ENCODE measurements around the gene HAND1.

Gene HAND1

GRCh38 chr5:154477382-154478223 is 424 bp downstream of the HAND1 start:
- Mint-ChIP-seq H3K9me3 (ENCODE audit: low read depth) (no peaks in the 10 kb centered on the region), H3K4me1 (ENCODE audit: low read depth) (peaks cover 57% of the 10 kb centered on the region), H3K4me3 (peak overlapping the region; percentile 67), H3K27ac (no peak overlapping the region), H3K27me3 (peaks cover 60% of the 10 kb centered on the region), H3K36me3 (no peaks in the 10 kb centered on the region)

GRCh38 chr5:154476354-154477205 is 1.4 kb downstream of the HAND1 start:
- Mint-ChIP-seq H3K4me1 (ENCODE audit: low read depth) (peaks cover 59% of the 10 kb centered on the region), H3K9me3 (ENCODE audit: low read depth) (no peaks in the 10 kb centered on the region), H3K36me3 (no peaks in the 10 kb centered on the region), H3K27ac (no peak overlapping the region), H3K4me3 (peak overlapping the region; percentile 67), H3K27me3 (peaks cover 61% of the 10 kb centered on the region)

- H3K27me3 Mint-ChIP-seq, result peaks cover 63% of the 10 kb centered on the region
- peaks cover 67% of the 10 kb centered on the region for H3K4me1 Mint-ChIP-seq (ENCODE audit: low read depth)
- peak overlapping the region; percentile 68 for H3K4me3 Mint-ChIP-seq
- no peaks in the 10 kb centered on the region for H3K36me3 Mint-ChIP-seq
- no peaks in the 10 kb centered on the region for H3K9me3 Mint-ChIP-seq (ENCODE audit: low read depth)
- no peak overlapping the region for H3K27ac Mint-ChIP-seq
Observed at GRCh38 chr5:154475591-154476353, 2.3 kb downstream of the HAND1 start.

DNA sequence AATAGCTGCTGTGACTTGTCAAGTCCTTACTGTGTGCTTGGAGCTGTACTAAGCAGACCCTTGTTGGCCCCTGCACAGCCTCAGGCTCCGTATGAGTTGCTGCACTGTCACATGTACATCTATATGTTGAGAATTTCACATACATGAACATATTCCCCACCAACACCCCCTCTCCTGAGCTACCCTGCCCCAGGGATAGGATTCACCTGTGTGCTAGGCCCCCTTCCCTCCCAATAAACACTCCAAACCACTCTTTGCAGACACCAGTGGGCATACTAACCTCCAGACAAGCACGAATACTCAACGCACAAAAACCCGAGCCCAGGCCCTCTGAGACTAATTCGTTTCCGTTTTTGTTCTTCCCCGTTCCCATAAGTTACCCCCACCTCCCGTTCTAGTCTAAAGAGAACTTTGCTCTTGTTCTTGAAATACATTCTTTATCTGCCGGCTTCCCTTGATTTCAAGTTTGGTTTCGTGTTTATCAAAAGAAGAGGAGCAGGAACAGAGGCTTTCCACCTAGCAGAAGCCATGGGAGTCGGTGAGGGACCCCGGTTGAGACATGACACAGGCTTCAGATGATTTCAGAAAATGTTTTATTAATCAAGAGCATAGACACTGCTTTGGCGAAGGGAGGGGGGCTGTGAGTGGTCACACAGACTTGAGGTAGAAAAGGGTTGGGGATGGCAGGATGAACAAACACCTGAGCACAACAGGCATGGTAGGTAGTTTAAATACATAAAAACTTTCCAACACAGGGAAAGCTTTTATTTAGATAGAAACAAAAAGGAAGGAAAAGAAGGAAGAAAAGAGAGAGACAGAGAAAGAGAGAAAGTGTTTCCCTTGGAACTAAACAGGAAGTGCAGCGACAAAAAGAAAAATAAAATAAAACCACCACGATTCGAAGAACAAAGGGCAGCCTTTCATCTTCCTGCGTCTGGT is 3.4 kb downstream of the HAND1 start:
- Mint-ChIP-seq H3K4me1 (ENCODE audit: low read depth) (peaks cover 62% of the 10 kb centered on the region), H3K36me3 (no peaks in the 10 kb centered on the region), H3K27ac (peak overlapping the region; percentile 9), H3K9me3 (ENCODE audit: low read depth) (no peaks in the 10 kb centered on the region), H3K4me3 (peak overlapping the region; percentile 68), H3K27me3 (peaks cover 61% of the 10 kb centered on the region)

DNA sequence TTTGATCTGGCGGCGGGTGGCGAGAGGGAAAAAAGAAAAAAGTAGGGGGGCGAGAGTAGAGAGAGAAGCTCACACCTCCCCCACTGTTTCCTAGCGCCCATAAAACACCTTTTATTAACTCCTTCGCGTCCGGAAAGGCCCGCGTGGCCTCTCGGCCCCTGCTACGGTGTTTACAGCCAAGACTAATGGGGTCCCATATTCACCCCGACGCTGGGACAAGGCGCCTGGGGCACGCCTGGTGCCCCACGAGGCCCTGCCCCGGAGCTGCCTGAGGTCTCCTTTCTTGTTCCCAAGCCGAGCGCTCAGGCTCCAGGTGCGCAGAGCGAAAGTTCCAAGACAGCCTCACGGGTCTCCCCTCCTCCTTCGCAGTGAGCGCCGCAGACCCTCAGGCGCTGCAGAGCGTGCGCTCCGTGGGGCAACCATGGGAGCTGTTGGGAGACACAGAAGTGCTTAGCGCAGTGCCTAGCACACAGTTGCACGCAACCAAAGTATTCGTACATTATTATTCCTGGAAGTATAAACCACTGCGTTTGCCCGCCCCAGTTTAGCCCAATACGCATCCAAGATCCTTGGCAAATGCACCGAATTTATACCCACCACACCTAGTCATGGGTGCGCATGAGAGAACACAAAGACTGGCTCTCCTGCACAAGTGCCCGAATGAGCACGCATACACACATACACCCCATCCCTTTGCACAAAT is 4.3 kb downstream of the HAND1 start:
- peaks cover 56% of the 10 kb centered on the region for H3K27me3 Mint-ChIP-seq
- peak overlapping the region; percentile 68 for H3K4me3 Mint-ChIP-seq
- H3K36me3 Mint-ChIP-seq, result no peaks in the 10 kb centered on the region
- no peaks in the 10 kb centered on the region for H3K9me3 Mint-ChIP-seq (ENCODE audit: low read depth)
- H3K27ac Mint-ChIP-seq, result no peak overlapping the region
- H3K4me1 Mint-ChIP-seq (ENCODE audit: low read depth), result peaks cover 57% of the 10 kb centered on the region

DNA sequence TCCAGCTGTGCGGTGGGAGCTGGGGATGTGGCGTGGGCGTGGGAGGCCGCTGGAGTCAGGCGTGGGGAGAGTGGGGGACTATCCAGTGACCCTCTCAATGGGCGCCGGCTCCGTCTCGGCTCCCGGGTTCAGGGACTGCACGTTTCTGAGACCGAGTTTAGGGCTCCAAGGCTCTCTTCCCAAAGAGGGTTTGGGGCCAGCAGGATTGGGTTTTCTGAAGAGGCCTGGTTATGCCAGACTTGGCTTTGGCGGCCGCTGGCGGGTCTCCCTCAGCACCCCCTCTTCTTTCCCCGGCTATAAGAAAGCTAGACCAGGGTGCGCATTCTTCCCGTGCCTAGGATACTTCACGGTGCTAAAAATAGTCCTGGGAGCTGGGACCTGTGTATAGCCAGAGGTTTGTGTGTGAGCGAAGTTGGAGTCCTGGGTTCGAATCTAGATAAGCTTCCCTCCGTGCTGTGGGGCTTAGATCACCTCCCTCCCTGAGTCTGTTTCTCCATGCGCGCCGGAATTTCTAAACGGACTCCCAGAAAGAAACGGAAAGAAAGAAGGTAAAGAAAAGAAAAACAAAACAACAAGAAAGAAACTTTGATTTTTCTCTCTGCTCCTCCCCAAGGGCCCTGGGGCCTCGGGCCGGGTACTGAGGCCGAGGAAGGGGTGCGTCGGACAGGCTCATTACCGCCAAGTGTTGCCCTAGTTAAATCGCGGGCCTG is 5.0 kb downstream of the HAND1 start:
- Mint-ChIP-seq H3K9me3 (ENCODE audit: low read depth) (no peaks in the 10 kb centered on the region), H3K27ac (no peak overlapping the region), H3K4me3 (peak overlapping the region; percentile 71), H3K27me3 (peaks cover 58% of the 10 kb centered on the region), H3K4me1 (ENCODE audit: low read depth) (peaks cover 56% of the 10 kb centered on the region), H3K36me3 (no peaks in the 10 kb centered on the region)

- Mint-ChIP-seq H3K27me3 (peaks cover 52% of the 10 kb centered on the region), H3K9me3 (ENCODE audit: low read depth) (no peaks in the 10 kb centered on the region), H3K4me3 (no peak overlapping the region), H3K4me1 (ENCODE audit: low read depth) (peaks cover 41% of the 10 kb centered on the region), H3K27ac (no peak overlapping the region), H3K36me3 (no peaks in the 10 kb centered on the region)
Observed at GRCh38 chr5:154470947-154471870, 6.8 kb downstream of the HAND1 start.

DNA sequence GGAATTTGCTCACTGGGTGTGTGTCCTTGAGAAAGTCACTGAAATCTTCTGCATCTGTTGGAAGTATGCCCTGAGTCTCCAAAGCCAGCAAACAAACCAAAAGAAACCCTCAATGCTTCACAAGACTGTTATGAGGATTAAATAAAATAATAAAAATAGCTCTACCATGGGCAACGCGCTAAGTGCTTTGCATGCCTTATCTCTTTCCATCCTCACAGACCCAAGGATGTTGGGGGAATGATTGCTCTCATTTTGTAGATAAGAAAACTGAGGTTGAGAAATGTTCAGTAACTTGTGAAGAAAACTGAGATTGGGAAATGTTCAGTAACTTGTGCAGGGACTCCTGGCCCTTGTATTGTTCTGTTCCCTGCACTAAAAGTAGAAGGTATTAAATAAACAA is 7.9 kb downstream of the HAND1 start:
- no peak overlapping the region for H3K4me3 Mint-ChIP-seq
- H3K9me3 Mint-ChIP-seq (ENCODE audit: low read depth), result no peaks in the 10 kb centered on the region
- no peak overlapping the region for H3K27ac Mint-ChIP-seq
- no peaks in the 10 kb centered on the region for H3K36me3 Mint-ChIP-seq
- peaks cover 45% of the 10 kb centered on the region for H3K27me3 Mint-ChIP-seq
- peaks cover 32% of the 10 kb centered on the region for H3K4me1 Mint-ChIP-seq (ENCODE audit: low read depth)

DNA sequence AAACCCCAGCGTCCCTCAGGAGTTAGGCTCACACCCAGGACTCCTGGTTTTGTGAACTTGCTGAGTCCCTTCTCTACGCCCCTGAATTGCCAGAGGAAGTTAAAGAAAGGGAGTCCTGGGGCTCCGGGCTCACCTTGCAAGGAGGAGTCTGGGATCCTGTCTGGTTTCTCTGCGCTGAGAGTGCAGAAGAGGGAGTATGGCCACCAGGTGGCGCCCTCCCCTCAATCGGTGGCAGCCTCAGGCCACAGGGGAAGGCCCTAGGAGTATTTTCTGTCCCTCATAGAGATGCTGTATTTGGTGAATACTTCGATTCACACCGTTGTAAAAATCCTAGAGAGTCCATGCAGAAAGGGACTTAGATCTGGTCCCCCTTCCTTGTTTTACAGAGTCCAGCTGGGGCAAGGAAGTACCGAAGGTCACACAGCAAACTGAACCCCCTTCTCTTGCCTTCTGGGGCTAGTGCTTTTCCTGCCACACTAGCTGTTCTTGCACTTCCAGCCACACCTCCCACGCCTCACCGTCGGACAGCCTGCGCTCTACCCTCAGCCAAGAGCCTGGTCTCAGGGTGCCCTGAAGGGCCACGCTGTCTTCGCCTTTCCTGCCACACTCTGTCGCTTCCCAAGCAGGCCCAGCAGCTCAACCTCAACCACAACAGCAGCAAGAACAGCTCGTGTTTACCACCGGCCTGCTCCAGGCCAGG is 10.2 kb downstream of the HAND1 start:
- Mint-ChIP-seq H3K36me3 (peaks cover 3% of the 10 kb centered on the region), H3K27ac (no peak overlapping the region), H3K27me3 (peaks cover 27% of the 10 kb centered on the region), H3K9me3 (ENCODE audit: low read depth) (no peaks in the 10 kb centered on the region), H3K4me1 (ENCODE audit: low read depth) (peaks cover 12% of the 10 kb centered on the region), H3K4me3 (no peak overlapping the region)

GRCh38 chr5:154466671-154467070 is 11.4 kb downstream of the HAND1 start:
- Mint-ChIP-seq H3K36me3 (peaks cover 8% of the 10 kb centered on the region), H3K4me3 (no peak overlapping the region), H3K27me3 (peaks cover 21% of the 10 kb centered on the region), H3K27ac (no peak overlapping the region), H3K9me3 (ENCODE audit: low read depth) (no peaks in the 10 kb centered on the region), H3K4me1 (ENCODE audit: low read depth) (peaks cover 11% of the 10 kb centered on the region)

GRCh38 chr5:154466147-154466546 is 11.9 kb downstream of the HAND1 start:
- Mint-ChIP-seq H3K9me3 (ENCODE audit: low read depth) (no peaks in the 10 kb centered on the region), H3K27me3 (peaks cover 16% of the 10 kb centered on the region), H3K4me1 (ENCODE audit: low read depth) (peaks cover 6% of the 10 kb centered on the region), H3K4me3 (no peak overlapping the region), H3K36me3 (peaks cover 8% of the 10 kb centered on the region), H3K27ac (no peak overlapping the region)

- H3K9me3 Mint-ChIP-seq (ENCODE audit: low read depth), result no peaks in the 10 kb centered on the region
- no peak overlapping the region for H3K4me3 Mint-ChIP-seq
- H3K36me3 Mint-ChIP-seq, result peaks cover 10% of the 10 kb centered on the region
- no peak overlapping the region for H3K27ac Mint-ChIP-seq
- no peaks in the 10 kb centered on the region for H3K4me1 Mint-ChIP-seq (ENCODE audit: low read depth)
- peaks cover 10% of the 10 kb centered on the region for H3K27me3 Mint-ChIP-seq
Observed at GRCh38 chr5:154465169-154465568, 12.9 kb downstream of the HAND1 start.
